Liver (tissue), 9 donors: ENCODE measurements around the gene SYTL3. TPM values are rescaled to one million over a fixed set of nuclear protein-coding genes. Genes with fewer than 3 reads are reported as not detected.

Experiments
- DNase-seq: peaks from one replicate; pipeline ENCODE4 v3.0.0-alpha.2; 2017; ENCODE audit warnings: low spot score
- H3K27ac ChIP-seq, 2 donors: one replicate each; pipeline ENCODE4 v1.7.0; 2013; ENCODE audit warnings: inconsistent platforms in 2 of 2, low read length in 2 of 2, control low read depth in 1 of 2, low read depth in 1 of 2, mild to moderate bottlenecking in 1 of 2
- H3K27me3 ChIP-seq, 4 donors: one replicate each; pipeline versions ENCODE4 v1.6.1 to v1.7.0; 2013; ENCODE audit warnings: low read length in 3 of 4, inconsistent platforms in 1 of 4, mild to moderate bottlenecking in 1 of 4, moderate library complexity in 1 of 4; ENCODE audit not compliant: control insufficient read depth in 4 of 4, insufficient read depth in 4 of 4
- H3K36me3 ChIP-seq, 4 donors: one replicate each; pipeline versions ENCODE4 v1.6.1 to v1.7.0; 2013; ENCODE audit warnings: low read length in 3 of 4, mild to moderate bottlenecking in 3 of 4, low read depth in 1 of 4, moderate library complexity in 1 of 4; ENCODE audit not compliant: control insufficient read depth in 4 of 4, insufficient read depth in 3 of 4
- H3K4me1 ChIP-seq, 4 donors: one replicate each; pipeline versions ENCODE4 v1.6.1 to v1.7.0; 2013; ENCODE audit warnings: low read length in 3 of 4, mild to moderate bottlenecking in 3 of 4, moderate library complexity in 1 of 4; ENCODE audit not compliant: control insufficient read depth in 4 of 4, insufficient read depth in 4 of 4
- H3K4me3 ChIP-seq, 3 donors: one replicate each; pipeline versions ENCODE4 v1.6.1 to v1.7.0; 2013; ENCODE audit warnings: low read length in 3 of 3, control low read depth in 1 of 3, low read depth in 1 of 3, mild to moderate bottlenecking in 1 of 3
- H3K9ac ChIP-seq, 2 donors: one replicate each; pipeline ENCODE4 v1.7.0; 2013; ENCODE audit warnings: low read length in 2 of 2, mild to moderate bottlenecking in 2 of 2, moderate library complexity in 2 of 2, control low read depth in 1 of 2, low read depth in 1 of 2
- H3K9me3 ChIP-seq, 4 donors: one replicate each; pipeline versions ENCODE4 v1.6.1 to v1.7.0; 2013; ENCODE audit warnings: low read length in 3 of 4; ENCODE audit not compliant: control insufficient read depth in 4 of 4
- ATF3 ChIP-seq: IDR thresholded peaks from 2 replicates; pipeline ENCODE4 v1.6.1; 2016; ENCODE audit warnings: antibody characterized with exemption
- EGR1 ChIP-seq, 2 donors: IDR thresholded peaks; 2 replicates each; pipeline ENCODE4 v1.6.1; 2016 to 2018; ENCODE audit warnings: antibody characterized with exemption in 2 of 2, low read depth in 2 of 2
- FOXA1 ChIP-seq: IDR thresholded peaks from 2 replicates; pipeline ENCODE4 v1.6.1; 2016; ENCODE audit warnings: antibody characterized with exemption
- FOXA2 ChIP-seq: IDR thresholded peaks from 2 replicates; pipeline ENCODE4 v1.6.1; 2016; ENCODE audit warnings: antibody characterized with exemption
- GABPA ChIP-seq, 2 donors: IDR thresholded peaks in 1 of 2; conservative IDR thresholded peaks in 1 of 2; 2 replicates each; pipeline ENCODE4 v1.6.1; 2016; ENCODE audit warnings: antibody characterized with exemption in 2 of 2, mild to moderate bottlenecking in 1 of 2, moderate library complexity in 1 of 2
- HNF4A ChIP-seq, 2 donors: conservative IDR thresholded peaks; 2 replicates each; pipeline ENCODE4 v1.6.1; 2016; ENCODE audit warnings: antibody characterized with exemption in 2 of 2, mild to moderate bottlenecking in 2 of 2
- HNF4G ChIP-seq: IDR thresholded peaks from 2 replicates; pipeline ENCODE4 v1.6.1; 2016; ENCODE audit warnings: antibody characterized with exemption
- JUND ChIP-seq, 2 donors: IDR thresholded peaks; 2 replicates each; pipeline ENCODE4 v1.6.1; 2016; ENCODE audit warnings: antibody characterized with exemption in 2 of 2
- NR2F2 ChIP-seq: IDR thresholded peaks from 2 replicates; pipeline ENCODE4 v1.6.1; 2016; ENCODE audit warnings: antibody characterized with exemption
- REST ChIP-seq: IDR thresholded peaks from 2 replicates; pipeline ENCODE4 v1.6.1; 2016; ENCODE audit warnings: antibody characterized with exemption, mild to moderate bottlenecking
- RXRA ChIP-seq, 2 donors: IDR thresholded peaks; 2 replicates each; pipeline ENCODE4 v1.6.1; 2017 to 2018; ENCODE audit warnings: antibody characterized with exemption in 2 of 2, mild to moderate bottlenecking in 1 of 2
- SP1 ChIP-seq: IDR thresholded peaks from 2 replicates; pipeline ENCODE4 v1.6.1; 2018; ENCODE audit warnings: antibody characterized with exemption, mild to moderate bottlenecking
- TAF1 ChIP-seq: conservative IDR thresholded peaks from 2 replicates; pipeline ENCODE4 v1.6.1; 2016; ENCODE audit warnings: antibody characterized with exemption, mild to moderate bottlenecking
- YY1 ChIP-seq: IDR thresholded peaks from 2 replicates; pipeline ENCODE4 v1.6.1; 2016; ENCODE audit warnings: antibody characterized with exemption, mild to moderate bottlenecking
- WGBS: extraction: QIAGEN DNeasy Blood & Tissue Kit; methylation state at CpG from one replicate; pipeline ENCODE4 v1.1.7; 2013; 5-methylcytosine and 5-hydroxymethylcytosine counted together
- polyA plus RNA-seq, 2 donors: library from polyadenylated mRNA; stranded (reverse) in 1 of 2; unstranded in 1 of 2; fragments of 200-250 nt in 1 of 2; fragments of >200 nt in 1 of 2; fragmentation: Nextera tagmentation in 1 of 2; extraction: Ambion mirVana in 1 of 2; gene quantifications; one replicate each; pipeline versions ENCODE4 v1.2.1 to v1.2.3, GENCODE V29; 2013 to 2015
- total RNA-seq, 2 donors: library from RNA; depleted of rRNA; stranded (reverse); fragments of >200 nt; gene quantifications; one replicate each; pipeline ENCODE4 v1.2.3, GENCODE V29; 2014
- TF ChIP-seq, protein P1 (sequence below): IDR thresholded peaks from 2 replicates; pipeline ENCODE4 v1.6.1; 2016; ENCODE audit warnings: antibody characterized with exemption
- TF ChIP-seq, protein P2 (sequence below): fragments of 150-350 bp; IDR thresholded peaks from 2 replicates; pipeline ENCODE4 v1.5.1; 2017; ENCODE audit warnings: improper control_type of control experiment, low read depth, low read length; ENCODE audit not compliant: missing input control
- TF ChIP-seq, protein P3 (sequence below): IDR thresholded peaks from 2 replicates; pipeline ENCODE4 v1.6.1; 2016; ENCODE audit warnings: antibody characterized with exemption
- donor health status: healthy.
- donor health status: healthy.
- donor health status: healthy.
- donor health status: healthy.
- donor health status: healthy.

The SYTL3 gene
- total and polyA plus RNA-seq, 4 donors: 0.28 to 1.7 (median 0.51) TPM

DNA sequence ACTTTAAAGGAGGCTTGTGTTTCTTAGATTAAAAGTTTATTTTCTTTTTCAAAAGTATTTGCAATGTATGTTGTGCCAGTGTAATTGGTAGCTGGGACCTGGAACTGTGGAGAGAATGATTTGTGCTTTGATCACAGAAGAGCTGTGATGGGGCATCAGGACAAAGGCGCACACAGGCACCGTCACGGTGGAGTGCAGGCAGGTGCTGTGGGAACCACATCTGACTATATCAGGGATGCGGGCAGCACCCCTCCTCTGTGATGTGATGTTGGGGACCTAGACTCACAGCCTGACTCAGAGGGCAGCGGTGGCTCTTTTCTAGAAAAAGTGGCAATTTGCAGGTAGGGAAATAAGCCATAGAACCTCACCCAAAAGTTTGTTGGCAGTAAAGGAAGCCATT, 34.5 kb downstream of the SYTL3 start:
- no peaks in the 10 kb centered on the region for H3K9me3 ChIP-seq
- no peak overlapping the region for H3K27ac ChIP-seq
- no peaks in the 10 kb centered on the region for H3K36me3 ChIP-seq
- H3K4me3 ChIP-seq: no peak overlapping the region
- no peaks in the 10 kb centered on the region for H3K27me3 ChIP-seq
- no peak overlapping the region for H3K9ac ChIP-seq
- no peaks in the 10 kb centered on the region for H3K4me1 ChIP-seq
- TF ChIP-seq, protein P1, sequence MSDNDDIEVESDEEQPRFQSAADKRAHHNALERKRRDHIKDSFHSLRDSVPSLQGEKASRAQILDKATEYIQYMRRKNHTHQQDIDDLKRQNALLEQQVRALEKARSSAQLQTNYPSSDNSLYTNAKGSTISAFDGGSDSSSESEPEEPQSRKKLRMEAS: no peak
- TF ChIP-seq REST: no peak
- no peak for TF ChIP-seq HNF4G
- no peak for TF ChIP-seq YY1
- TF ChIP-seq SP1: no peak
- no peak for TF ChIP-seq TAF1
- TF ChIP-seq RXRA (IDR thresholded peaks at IDR 0.05): no peak
- TF ChIP-seq, protein P2, sequence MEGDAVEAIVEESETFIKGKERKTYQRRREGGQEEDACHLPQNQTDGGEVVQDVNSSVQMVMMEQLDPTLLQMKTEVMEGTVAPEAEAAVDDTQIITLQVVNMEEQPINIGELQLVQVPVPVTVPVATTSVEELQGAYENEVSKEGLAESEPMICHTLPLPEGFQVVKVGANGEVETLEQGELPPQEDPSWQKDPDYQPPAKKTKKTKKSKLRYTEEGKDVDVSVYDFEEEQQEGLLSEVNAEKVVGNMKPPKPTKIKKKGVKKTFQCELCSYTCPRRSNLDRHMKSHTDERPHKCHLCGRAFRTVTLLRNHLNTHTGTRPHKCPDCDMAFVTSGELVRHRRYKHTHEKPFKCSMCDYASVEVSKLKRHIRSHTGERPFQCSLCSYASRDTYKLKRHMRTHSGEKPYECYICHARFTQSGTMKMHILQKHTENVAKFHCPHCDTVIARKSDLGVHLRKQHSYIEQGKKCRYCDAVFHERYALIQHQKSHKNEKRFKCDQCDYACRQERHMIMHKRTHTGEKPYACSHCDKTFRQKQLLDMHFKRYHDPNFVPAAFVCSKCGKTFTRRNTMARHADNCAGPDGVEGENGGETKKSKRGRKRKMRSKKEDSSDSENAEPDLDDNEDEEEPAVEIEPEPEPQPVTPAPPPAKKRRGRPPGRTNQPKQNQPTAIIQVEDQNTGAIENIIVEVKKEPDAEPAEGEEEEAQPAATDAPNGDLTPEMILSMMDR: no peak
- no peak for TF ChIP-seq EGR1 (IDR thresholded peaks at IDR 0.05; ENCODE audit: low read depth in 2 of 2)
- TF ChIP-seq NR2F2: no peak
- TF ChIP-seq FOXA2: no peak
- TF ChIP-seq, protein P3, sequence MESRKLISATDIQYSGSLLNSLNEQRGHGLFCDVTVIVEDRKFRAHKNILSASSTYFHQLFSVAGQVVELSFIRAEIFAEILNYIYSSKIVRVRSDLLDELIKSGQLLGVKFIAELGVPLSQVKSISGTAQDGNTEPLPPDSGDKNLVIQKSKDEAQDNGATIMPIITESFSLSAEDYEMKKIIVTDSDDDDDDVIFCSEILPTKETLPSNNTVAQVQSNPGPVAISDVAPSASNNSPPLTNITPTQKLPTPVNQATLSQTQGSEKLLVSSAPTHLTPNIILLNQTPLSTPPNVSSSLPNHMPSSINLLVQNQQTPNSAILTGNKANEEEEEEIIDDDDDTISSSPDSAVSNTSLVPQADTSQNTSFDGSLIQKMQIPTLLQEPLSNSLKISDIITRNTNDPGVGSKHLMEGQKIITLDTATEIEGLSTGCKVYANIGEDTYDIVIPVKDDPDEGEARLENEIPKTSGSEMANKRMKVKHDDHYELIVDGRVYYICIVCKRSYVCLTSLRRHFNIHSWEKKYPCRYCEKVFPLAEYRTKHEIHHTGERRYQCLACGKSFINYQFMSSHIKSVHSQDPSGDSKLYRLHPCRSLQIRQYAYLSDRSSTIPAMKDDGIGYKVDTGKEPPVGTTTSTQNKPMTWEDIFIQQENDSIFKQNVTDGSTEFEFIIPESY: no peak
- no peak for TF ChIP-seq ATF3
- TF ChIP-seq HNF4A (conservative IDR thresholded peaks at IDR 0.05): no peak
- TF ChIP-seq GABPA (IDR thresholded peaks at IDR 0.05 in 1 of 2, conservative IDR thresholded peaks at IDR 0.05 in 1 of 2): no peak
- TF ChIP-seq JUND (IDR thresholded peaks at IDR 0.05): no peak
- TF ChIP-seq FOXA1: no peak
- DNase-seq: no peak
- WGBS: 96% methylated on average over 5 of the region's 5 CpGs
